ENCODE data around the gene ADAP1.
A peak's percentile ranks its signal among the peaks of the same experiment; 100 is the strongest.

Gene ADAP1

DNA sequence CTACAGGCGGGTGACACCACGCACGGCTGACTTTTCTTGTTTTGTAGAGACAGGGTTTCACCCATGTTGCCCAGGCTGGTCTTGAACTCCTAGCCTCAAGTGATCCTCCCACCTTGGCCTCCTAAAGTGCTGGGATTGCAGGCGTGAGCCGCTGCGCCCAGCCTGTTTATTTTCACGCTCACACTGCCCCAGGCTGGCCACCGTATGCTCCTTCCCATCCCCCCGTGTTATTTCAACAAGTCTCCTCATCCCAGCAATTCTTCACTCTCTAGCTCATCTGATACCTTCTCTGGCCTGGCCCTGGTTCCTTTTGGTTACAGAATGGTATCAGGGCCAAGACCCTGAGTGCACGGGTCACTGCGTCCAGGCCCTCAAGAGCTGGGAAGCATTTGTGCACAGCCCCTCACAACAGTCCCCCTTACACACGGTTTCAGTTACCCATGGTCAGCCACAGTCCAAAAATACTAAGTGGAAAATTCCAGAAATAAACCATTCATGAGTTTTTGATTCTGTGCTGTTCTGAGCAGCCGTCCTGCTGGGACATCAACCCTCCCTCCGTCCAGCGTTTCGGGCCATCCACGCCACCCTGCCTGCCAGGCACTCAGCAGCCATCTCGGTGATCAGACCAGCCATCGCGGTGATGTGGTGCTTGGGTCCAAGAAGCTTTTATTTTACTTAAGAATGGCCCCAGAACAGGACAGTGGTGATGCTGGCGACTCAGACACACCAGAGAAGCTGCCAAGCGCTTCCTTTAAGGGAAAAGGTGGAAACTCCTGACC is 12.0 kb upstream of the ADAP1 start:
- Histone ChIP-seq H3K4me3 (ENCODE audit: low read depth, low read length) (no peak overlapping the region), H3K27me3 (replicated peaks) (no peaks in the 10 kb centered on the region), H3K36me3 (replicated peaks) (peaks cover 40% of the 10 kb centered on the region), H3K27ac (no peak overlapping the region)
- in situ Hi-C loops (cut with HindIII; ENCODE audit: low pct_ligation_motif_present, low sequenced_read_pairs): no loop called here
- no peak for TF ChIP-seq CTCF (IDR thresholded peaks at IDR 0.05; ENCODE audit: low read depth, low read length, missing control alignments)
- DNase-seq: no peak

- in situ Hi-C loops (cut with HindIII; ENCODE audit: low pct_ligation_motif_present, low sequenced_read_pairs): no loop called here
- Histone ChIP-seq H3K27me3 (replicated peaks) (no peaks in the 10 kb centered on the region), H3K27ac (peak overlapping the region; percentile 46), H3K4me3 (ENCODE audit: low read depth, low read length) (no peak overlapping the region), H3K36me3 (replicated peaks) (peaks cover 28% of the 10 kb centered on the region)
- TF ChIP-seq CTCF (IDR thresholded peaks at IDR 0.05; ENCODE audit: low read depth, low read length, missing control alignments): peak; percentile 55
- DNase-seq: peak; percentile 82
These were observed 10.1 kb upstream of the ADAP1 start for GRCh38 chr7:964401-965231.

- H3K27me3 ChIP-seq (replicated peaks): no peaks in the 10 kb centered on the region
- in situ Hi-C loops (cut with HindIII; ENCODE audit: low pct_ligation_motif_present, low sequenced_read_pairs): no loop called here
- peaks cover 19% of the 10 kb centered on the region for H3K36me3 ChIP-seq (replicated peaks)
- no peak overlapping the region for H3K4me3 ChIP-seq (ENCODE audit: low read depth, low read length)
- no peak for DNase-seq
- H3K27ac ChIP-seq: no peak overlapping the region
- no peak for TF ChIP-seq CTCF (IDR thresholded peaks at IDR 0.05; ENCODE audit: low read depth, low read length, missing control alignments)
These were observed 9.0 kb upstream of the ADAP1 start for GRCh38 chr7:963236-964078.

GRCh38 chr7:962401-963081 is 8.1 kb upstream of the ADAP1 start:
- no peak overlapping the region for H3K27ac ChIP-seq
- no peaks in the 10 kb centered on the region for H3K27me3 ChIP-seq (replicated peaks)
- in situ Hi-C loops (cut with HindIII; ENCODE audit: low pct_ligation_motif_present, low sequenced_read_pairs): no loop called here
- no peak overlapping the region for H3K4me3 ChIP-seq (ENCODE audit: low read depth, low read length)
- TF ChIP-seq CTCF (IDR thresholded peaks at IDR 0.05; ENCODE audit: low read depth, low read length, missing control alignments): no peak
- H3K36me3 ChIP-seq (replicated peaks): peaks cover 10% of the 10 kb centered on the region
- no peak for DNase-seq
